Renal cortex interstitium (tissue), 11 donors: Measurements from ENCODE around the gene BAHD1. TPM values are rescaled to one million over a fixed set of nuclear protein-coding genes. Genes with fewer than 3 reads are reported as not detected.
"Not testable (repeated sequence)": the region's sequence is repeated elsewhere in the genome, so short reads cannot be mapped to it uniquely, and the experiment has no call there.

Experiments used
- DNase-seq, 11 donors: peaks; one replicate each; pipeline ENCODE4 v3.0.0-alpha.2; 2013; ENCODE audit warnings: low read depth in 9 of 11, low spot score in 4 of 11; ENCODE audit errors: extremely low read depth in 1 of 11
- polyA plus RNA-seq, 3 donors: library from polyadenylated mRNA; unstranded; fragments of 120-200 nt; gene quantifications; one replicate each; pipeline ENCODE4 v1.2.1, GENCODE V29; 2013; ENCODE audit not compliant: insufficient read length in 3 of 3

The BAHD1 gene
- polyA plus RNA-seq, 3 donors: 20.6 to 26.2 (median 23.6) TPM

- DNase-seq: no peak
These were observed 602 bp upstream of the BAHD1 start for GRCh38 chr15:40439960-40440742.

GRCh38 chr15:40441565-40442531 is 1.1 kb downstream of the BAHD1 start:
- DNase-seq: peak in 1 of 11 donors; percentile 31

- no peak for DNase-seq
These were observed 2.5 kb downstream of the BAHD1 start for GRCh38 chr15:40443255-40443654.

- no peak for DNase-seq
These were observed 3.1 kb downstream of the BAHD1 start for GRCh38 chr15:40443846-40444245.

- DNase-seq: no peak
These were observed 4.0 kb downstream of the BAHD1 start for GRCh38 chr15:40444736-40445135.

GRCh38 chr15:40445421-40445922 is 4.7 kb downstream of the BAHD1 start:
- DNase-seq: no peak

- DNase-seq: no peak
These were observed 5.4 kb downstream of the BAHD1 start for GRCh38 chr15:40446144-40446543.

- no peak for DNase-seq
These were observed 7.6 kb downstream of the BAHD1 start for GRCh38 chr15:40448354-40448753.

GRCh38 chr15:40449275-40449674 is 8.5 kb downstream of the BAHD1 start:
- no peak for DNase-seq

- no peak for DNase-seq
These were observed 9.3 kb downstream of the BAHD1 start for GRCh38 chr15:40450047-40450446.

- DNase-seq: no peak
These were observed 10.9 kb downstream of the BAHD1 start for GRCh38 chr15:40451527-40452158.

- no peak for DNase-seq
These were observed 11.7 kb downstream of the BAHD1 start for GRCh38 chr15:40452296-40453090.

GRCh38 chr15:40453941-40454340 is 13.2 kb downstream of the BAHD1 start:
- DNase-seq: not testable (repeated sequence)

GRCh38 chr15:40454904-40455391 is 14.2 kb downstream of the BAHD1 start:
- DNase-seq: no peak

GRCh38 chr15:40456299-40456712 is 15.6 kb downstream of the BAHD1 start:
- no peak for DNase-seq

GRCh38 chr15:40456738-40457137 is 16.0 kb downstream of the BAHD1 start:
- DNase-seq: no peak

GRCh38 chr15:40458495-40459371 is 18.0 kb downstream of the BAHD1 start:
- DNase-seq: no peak
